Adrenal gland (tissue), 12 donors: ENCODE data around the gene OR8D1. TPM values are rescaled to one million over a fixed set of nuclear protein-coding genes. Genes with fewer than 3 reads are reported as not detected.

Source experiments
- DNase-seq, 7 donors: peaks; one replicate each; pipeline ENCODE4 v3.0.0-alpha.2; 2019 to 2020
- H3K27ac ChIP-seq, 5 donors: fragments of 200-600 bp; sonication (generic) in 4 of 5; 1 replicate in 3 of 5; 2 replicates in 2 of 5; pipeline versions ENCODE4 v1.5.1 to v1.8.0; 2016 to 2020; ENCODE audit warnings: mild to moderate bottlenecking in 1 of 5
- H3K27me3 ChIP-seq: fragments of 200-600 bp; 2 replicates; pipeline ENCODE4 v1.8.0; 2021
- H3K36me3 ChIP-seq, 2 donors: fragments of 200-600 bp; replicated peaks in 1 of 2; 1 replicate in 1 of 2; 2 replicates in 1 of 2; pipeline versions ENCODE4 v1.5.1 to v1.8.0; 2018 to 2022
- H3K4me1 ChIP-seq, 2 donors: fragments of 200-600 bp; replicated peaks in 1 of 2; 1 replicate in 1 of 2; 2 replicates in 1 of 2; pipeline versions ENCODE4 v1.5.1 to v1.8.0; 2018 to 2021
- H3K4me3 ChIP-seq, 4 donors: fragments of 200-600 bp; sonication (generic) in 3 of 4; one replicate each; pipeline ENCODE4 v1.5.1; 2016 to 2018
- H3K9me3 ChIP-seq, 3 donors: fragments of 200-600 bp; sonication (generic) in 1 of 3; replicated peaks in 1 of 3; 1 replicate in 2 of 3; 2 replicates in 1 of 3; pipeline versions ENCODE4 v1.5.1 to v1.8.0; 2016 to 2021
- CTCF ChIP-seq, 6 experiments: fragments of 450-650 bp in 4 of 6; fragments of 200-600 bp in 2 of 6; sonication (generic) in 1 of 6; IDR thresholded peaks; 1 replicate in 5 of 6; 2 replicates in 1 of 6; pipeline versions ENCODE4 v1.5.1 to v1.8.0; 2016 to 2021; ENCODE audit warnings: antibody characterized with exemption in 6 of 6, mild to moderate bottlenecking in 2 of 6, moderate library complexity in 1 of 6
- POLR2A ChIP-seq, 2 donors: fragments of 450-650 bp; IDR thresholded peaks; one replicate each; pipeline ENCODE4 v1.6.1; 2017; ENCODE audit warnings: antibody characterized with exemption in 2 of 2, mild to moderate bottlenecking in 2 of 2, moderate library complexity in 1 of 2
- WGBS, 4 donors: extraction: QIAGEN DNeasy Blood & Tissue Kit in 2 of 4; methylation state at CpG; one replicate each; pipeline versions ENCODE4 v1.1.5 to v1.1.7; 2013 to 2017; 5-methylcytosine and 5-hydroxymethylcytosine counted together
- intact Hi-C, 2 donors: fragments of 100-400 bp; cut with DNase I; formaldehyde crosslinking; loops; one replicate each; pipeline versions ENCODE4 v1.14.1 to v1.15.0; 2022 to 2023
- polyA plus RNA-seq, 3 donors: library from polyadenylated mRNA; stranded (reverse); fragments of 200-250 nt in 2 of 3; fragments of 350-450 nt in 1 of 3; fragmentation: Illumina TruSeq in 1 of 3; extraction: RNeasy Lipid Tissue Mini Kit (QIAGEN cat#74804) in 1 of 3; gene quantifications; one replicate each; pipeline ENCODE4 v1.2.3, GENCODE V29; 2013 to 2014
- total RNA-seq, 9 donors: library from RNA; depleted of rRNA in 4 of 9; stranded (reverse); fragments of >200 nt in 4 of 9; fragments of 120-200 nt in 1 of 9; fragmentation: NEBNext Ultra II Directional in 1 of 9; extraction: Animal tissue kit (Norgen Biotek cat#: 25700) in 1 of 9; gene quantifications; one replicate each; pipeline versions ENCODE4 v1.1.0 to v1.2.4, GENCODE V29; 2013 to 2023
- donor health status: healthy with polysubstance abuse.
- donor health status: Bipolar disorder and iron deficiency.
- donor health status: DM: yes; HTN: yes; CAD: no.
- donor health status: DM: no; HTN: no; CAD: no.
- donor health status: DM: no; HTN: no; CAD: no.
- donor health status: DM: yes; HTN: yes; CAD: no.

Gene OR8D1
- total and polyA plus RNA-seq, 12 donors, result not detected

DNA sequence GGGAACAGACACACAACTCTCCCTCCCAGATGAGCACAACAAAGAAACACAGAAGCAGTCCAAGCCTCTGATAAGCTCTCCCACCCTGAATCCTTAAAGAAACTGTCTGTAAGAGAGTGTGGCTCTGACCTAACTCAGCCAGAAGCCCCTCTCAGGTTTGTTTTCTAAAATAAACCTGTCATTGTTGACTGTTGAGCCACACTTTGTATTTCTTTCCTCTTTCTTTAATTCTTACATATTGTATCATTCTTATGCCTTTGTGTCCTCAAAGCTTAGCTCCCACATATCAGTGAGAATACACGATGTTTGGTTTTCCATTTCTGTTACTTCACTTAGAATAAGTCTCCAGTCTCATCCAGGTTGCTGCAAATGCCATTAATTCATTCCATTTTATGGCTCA is 14.0 kb upstream of the OR8D1 start:
- no peak for DNase-seq
- Histone ChIP-seq H3K9me3 (no peaks in the 10 kb centered on the region), H3K4me3 (no peak overlapping the region), H3K4me1 (no peaks in the 10 kb centered on the region), H3K27me3 (no peaks in the 10 kb centered on the region), H3K36me3 (no peaks in the 10 kb centered on the region), H3K27ac (no peak overlapping the region)
- TF ChIP-seq POLR2A (IDR thresholded peaks at IDR 0.05) (no peak), CTCF (IDR thresholded peaks at IDR 0.05) (no peak)
- 76 to 89% (median 88%) methylated on average over 1 of the region's 1 CpG for WGBS, 4 donors
- intact Hi-C loops, result no loop called here

DNA sequence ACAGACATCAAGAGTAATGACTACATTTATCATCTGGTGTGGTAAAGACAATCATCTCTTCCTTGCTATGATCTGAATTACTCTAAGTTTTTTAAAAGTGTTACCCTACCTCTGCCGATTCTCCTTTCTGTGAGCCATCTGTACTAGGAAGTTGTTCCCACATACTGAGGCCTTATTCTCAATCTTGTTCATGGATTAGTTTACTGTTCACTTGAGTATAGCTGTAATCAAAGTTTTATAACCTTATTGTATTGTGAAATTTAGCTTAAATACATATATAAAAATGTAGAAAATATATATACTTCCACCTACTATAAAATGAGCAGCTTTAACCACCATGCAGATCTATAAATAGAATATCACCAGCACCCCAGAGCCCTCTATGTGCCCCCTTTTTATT is 8.6 kb upstream of the OR8D1 start:
- 68 to 88% (median 73%) methylated on average over 1 of the region's 1 CpG for WGBS, 4 donors
- no peaks in the 10 kb centered on the region for H3K4me1 ChIP-seq
- no peak for TF ChIP-seq POLR2A (IDR thresholded peaks at IDR 0.05)
- no peak for TF ChIP-seq CTCF (IDR thresholded peaks at IDR 0.05)
- no peak overlapping the region for H3K27ac ChIP-seq
- DNase-seq, result no peak
- H3K4me3 ChIP-seq, result no peak overlapping the region
- H3K36me3 ChIP-seq, result no peaks in the 10 kb centered on the region
- H3K9me3 ChIP-seq, result no peaks in the 10 kb centered on the region
- peaks cover 6% of the 10 kb centered on the region for H3K27me3 ChIP-seq
- intact Hi-C loops, result no loop called here

DNA sequence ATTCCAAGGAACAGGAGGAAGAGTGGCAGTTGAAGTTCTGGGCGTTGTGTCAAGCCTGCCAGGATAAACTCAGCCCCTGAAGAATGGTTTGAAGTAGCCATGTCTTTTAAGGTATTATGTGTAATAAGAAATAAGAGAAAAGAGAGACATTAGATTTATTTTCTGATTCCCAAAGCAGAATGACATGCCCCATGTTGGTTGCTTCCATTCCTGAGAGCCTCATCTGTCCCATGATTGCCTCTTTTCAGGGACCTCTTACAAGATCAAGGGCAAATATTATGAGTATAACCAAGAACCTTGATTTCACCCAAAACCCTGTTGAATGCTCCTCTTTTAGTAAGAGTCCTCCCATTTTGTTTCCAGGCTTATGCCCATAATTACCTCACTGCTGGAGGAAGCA is 6.3 kb upstream of the OR8D1 start, which contains the start of gene OR8D2:
Gene OR8D2 (minus strand): TSS at position 101 of the 400 bp plus-strand sequence. CDS start 0 bp downstream, at position 101.
- H3K36me3 ChIP-seq, result no peaks in the 10 kb centered on the region
- no peak within 1 kb of the TSS for H3K27ac ChIP-seq
- no peaks in the 10 kb centered on the region for H3K4me1 ChIP-seq
- 59 to 75% (median 60%) methylated on average over 1 of the region's 1 CpG for WGBS, 4 donors
- TF ChIP-seq POLR2A (IDR thresholded peaks at IDR 0.05) (no peak), CTCF (IDR thresholded peaks at IDR 0.05) (no peak)
- no peak within 1 kb of the TSS for H3K4me3 ChIP-seq
- no peak for DNase-seq
- no peaks in the 10 kb centered on the region for H3K9me3 ChIP-seq
- intact Hi-C loops, result no loop called here
- H3K27me3 ChIP-seq, result peaks cover 6% of the 10 kb centered on the region

- DNase-seq, result no peak
- Histone ChIP-seq H3K4me1 (no peaks in the 10 kb centered on the region), H3K9me3 (no peaks in the 10 kb centered on the region), H3K4me3 (no peak overlapping the region), H3K27ac (no peak overlapping the region), H3K27me3 (no peaks in the 10 kb centered on the region), H3K36me3 (no peaks in the 10 kb centered on the region)
- intact Hi-C loops, result no loop called here
- TF ChIP-seq CTCF (IDR thresholded peaks at IDR 0.05), result no peak
- TF ChIP-seq POLR2A (IDR thresholded peaks at IDR 0.05), result no peak
- WGBS, 4 donors, result 57 to 70% (median 63%) methylated on average over 3 of the region's 3 CpGs
These were observed 1.3 kb upstream of the OR8D1 start for GRCh38 chr11:124315052-124315451.
